ENCODE data around the gene PDE7B. TPM values are rescaled to one million over a fixed set of nuclear protein-coding genes. Genes with fewer than 3 reads are reported as not detected.
"Not testable (repeated sequence)": the region's sequence is repeated elsewhere in the genome, so short reads cannot be mapped to it uniquely, and the experiment has no call there.

The PDE7B gene
- total RNA-seq, 1 donor from 2014 or later: 11.1 TPM

GRCh38 chr6:136212608-136213007 is 361.1 kb downstream of the PDE7B start:
- no peaks in the 10 kb centered on the region for H3K4me1 Mint-ChIP-seq (ENCODE audit: low read depth)

DNA sequence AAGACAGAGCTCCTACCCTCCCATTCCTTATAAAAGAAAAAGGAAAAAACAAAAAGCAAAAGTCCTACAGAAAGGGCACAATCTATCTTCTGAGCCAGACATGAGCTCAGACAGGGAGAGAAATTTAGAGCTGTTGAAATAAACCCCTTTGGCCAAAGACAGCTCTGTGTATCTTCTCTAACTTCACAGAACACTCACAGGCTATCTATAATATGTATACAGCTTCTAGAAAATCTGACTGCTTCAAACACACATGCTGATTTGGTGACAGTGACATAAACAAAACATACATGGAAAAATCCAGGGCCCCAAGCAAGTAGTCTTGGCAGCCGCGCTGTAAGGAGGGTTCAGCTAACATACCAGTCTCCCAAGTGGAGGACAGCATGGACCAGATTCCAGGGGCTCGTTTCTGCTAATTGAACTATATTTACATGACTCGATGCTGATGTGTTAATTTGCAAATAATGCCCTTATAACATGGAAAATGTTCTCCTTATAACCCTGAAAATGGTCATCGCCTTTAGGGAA is 361.6 kb downstream of the PDE7B start:
- Mint-ChIP-seq H3K36me3 (ENCODE audit: low read depth) (no peaks in the 10 kb centered on the region), H3K4me1 (ENCODE audit: low read depth) (no peaks in the 10 kb centered on the region), H3K4me3 (no peak overlapping the region), H3K9me3 (no peaks in the 10 kb centered on the region), H3K27me3 (ENCODE audit: insufficient read depth) (peaks cover 8% of the 10 kb centered on the region), H3K27ac (no peak overlapping the region)
- DNase-seq (ENCODE audit: low spot score): no peak
- intact Hi-C loops (cut with micrococcal nuclease): no loop called here

More at GRCh38 chr6:136212608-136213007, 361.1 kb downstream of the PDE7B start:
- Mint-ChIP-seq H3K4me3 (no peak overlapping the region), H3K27me3 (ENCODE audit: insufficient read depth) (peaks cover 6% of the 10 kb centered on the region), H3K9me3 (no peaks in the 10 kb centered on the region), H3K36me3 (ENCODE audit: low read depth) (no peaks in the 10 kb centered on the region), H3K27ac (no peak overlapping the region)
- intact Hi-C loops (cut with micrococcal nuclease): no loop called here
- no peak for DNase-seq (ENCODE audit: low spot score)

DNA sequence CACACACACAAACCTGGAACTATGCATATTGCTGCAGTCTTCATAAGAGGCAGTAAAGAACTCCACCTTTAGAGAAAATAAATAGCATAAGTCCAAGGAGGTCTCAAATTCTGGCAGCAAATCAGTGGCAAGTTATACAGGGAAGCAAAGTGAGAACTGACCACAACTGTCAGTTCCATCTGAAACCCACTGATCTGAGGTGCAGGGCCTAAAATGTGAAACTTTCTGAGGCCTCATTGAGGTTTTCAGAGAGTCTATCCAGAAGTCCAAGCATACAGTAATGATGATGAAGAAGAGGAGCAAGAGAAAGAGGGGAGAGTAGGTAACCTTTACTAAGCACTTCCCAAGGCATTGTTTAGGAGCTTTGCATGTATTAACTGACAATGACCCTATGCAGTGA is 362.4 kb downstream of the PDE7B start:
- Mint-ChIP-seq H3K27ac (no peak overlapping the region), H3K27me3 (ENCODE audit: insufficient read depth) (peaks cover 6% of the 10 kb centered on the region), H3K4me3 (no peak overlapping the region), H3K9me3 (no peaks in the 10 kb centered on the region), H3K4me1 (ENCODE audit: low read depth) (no peaks in the 10 kb centered on the region), H3K36me3 (ENCODE audit: low read depth) (no peaks in the 10 kb centered on the region)
- intact Hi-C loops (cut with micrococcal nuclease): no loop called here
- DNase-seq (ENCODE audit: low spot score): no peak

- Mint-ChIP-seq H3K36me3 (ENCODE audit: low read depth) (no peaks in the 10 kb centered on the region), H3K4me3 (no peak overlapping the region), H3K9me3 (peaks cover 13% of the 10 kb centered on the region), H3K27me3 (ENCODE audit: insufficient read depth) (peaks cover 6% of the 10 kb centered on the region), H3K27ac (no peak overlapping the region), H3K4me1 (ENCODE audit: low read depth) (no peaks in the 10 kb centered on the region)
- intact Hi-C loops (cut with micrococcal nuclease): no loop called here
- DNase-seq (ENCODE audit: low spot score): no peak
Observed at GRCh38 chr6:136216503-136217401, 365.3 kb downstream of the PDE7B start.

- H3K27ac Mint-ChIP-seq; H3K36me3 Mint-ChIP-seq (ENCODE audit: low read depth); H3K27me3 Mint-ChIP-seq (ENCODE audit: insufficient read depth); H3K4me3 Mint-ChIP-seq; DNase-seq (ENCODE audit: low spot score): not testable (repeated sequence)
- intact Hi-C loops (cut with micrococcal nuclease): loop anchor here (5.0 to 10.0 kb wide), 2 partner anchors 370 to 648 kb away; partner anchors contain the start of gene PDE7B
- Mint-ChIP-seq H3K4me1 (ENCODE audit: low read depth) (peaks cover 19% of the 10 kb centered on the region), H3K9me3 (peaks cover 21% of the 10 kb centered on the region)
Observed at GRCh38 chr6:136224974-136225373, 373.5 kb downstream of the PDE7B start.

DNA sequence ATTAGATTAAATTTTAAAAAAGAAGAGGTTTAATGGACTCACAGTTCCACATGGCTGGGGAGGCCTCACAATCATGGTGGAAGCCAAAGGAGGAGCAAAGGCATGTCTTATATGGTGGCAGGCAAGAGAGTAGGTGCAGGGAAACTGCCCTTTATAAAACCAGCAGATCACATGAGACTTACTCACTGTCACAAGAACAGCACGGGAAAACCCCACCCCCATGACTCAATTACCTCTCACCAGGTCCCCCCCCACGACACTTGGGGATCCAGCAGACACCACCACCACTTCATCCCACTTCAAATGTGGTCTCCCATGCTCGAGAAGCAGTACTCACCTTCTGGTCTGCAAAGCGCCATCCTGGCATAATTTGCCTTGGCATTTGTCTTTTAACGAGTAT is 374.0 kb downstream of the PDE7B start:
- no peaks in the 10 kb centered on the region for H3K27me3 Mint-ChIP-seq (ENCODE audit: insufficient read depth)
- H3K36me3 Mint-ChIP-seq (ENCODE audit: low read depth): peaks cover 11% of the 10 kb centered on the region
- H3K4me3 Mint-ChIP-seq: no peak overlapping the region
- no peak for DNase-seq (ENCODE audit: low spot score)
- H3K27ac Mint-ChIP-seq: no peak overlapping the region
- intact Hi-C loops (cut with micrococcal nuclease): loop anchor here (5.0 to 10.0 kb wide), 2 partner anchors 371 to 648 kb away; partner anchors contain the start of gene PDE7B
- peaks cover 22% of the 10 kb centered on the region for H3K4me1 Mint-ChIP-seq (ENCODE audit: low read depth)
- peaks cover 16% of the 10 kb centered on the region for H3K9me3 Mint-ChIP-seq

DNA sequence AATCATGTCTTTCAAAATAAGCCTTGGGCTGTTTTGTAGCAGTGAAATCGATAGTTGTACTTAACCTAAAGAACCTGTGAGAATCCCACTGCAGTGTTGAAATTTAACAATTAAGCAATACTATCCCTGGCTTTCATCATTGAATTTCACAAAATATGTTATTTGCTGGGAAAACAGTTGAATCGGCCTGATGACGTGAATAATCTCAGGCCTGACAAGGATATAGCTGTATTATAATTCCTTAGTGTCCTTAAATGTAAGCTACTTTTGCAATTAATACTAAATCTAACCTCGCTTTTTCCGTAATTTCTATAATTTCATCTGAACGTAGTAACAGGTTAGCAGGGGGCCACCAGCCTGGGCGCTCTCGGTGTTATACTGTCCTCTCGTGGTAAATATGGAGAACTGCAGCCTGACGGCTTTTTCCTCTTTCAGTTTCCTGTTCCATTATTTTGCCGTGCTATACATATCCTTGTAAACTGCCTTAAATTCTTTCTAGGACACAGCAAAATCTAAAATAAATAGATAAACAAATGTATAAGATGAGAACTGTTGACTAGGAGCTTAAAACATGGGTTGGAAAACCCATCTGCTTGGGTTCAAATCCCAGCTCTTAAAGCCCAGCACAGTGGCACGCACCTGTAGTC is 374.6 kb downstream of the PDE7B start:
- H3K9me3 Mint-ChIP-seq: peaks cover 11% of the 10 kb centered on the region
- peak overlapping the region; percentile 0 for H3K4me3 Mint-ChIP-seq
- peaks cover 27% of the 10 kb centered on the region for H3K4me1 Mint-ChIP-seq (ENCODE audit: low read depth)
- DNase-seq (ENCODE audit: low spot score): peak; percentile 35
- intact Hi-C loops (cut with micrococcal nuclease): loop anchor here (1.0 to 10.0 kb wide), 10 partner anchors 194 to 775 kb away; partner anchors contain the start of gene PDE7B
- peaks cover 16% of the 10 kb centered on the region for H3K36me3 Mint-ChIP-seq (ENCODE audit: low read depth)
- H3K27me3 Mint-ChIP-seq (ENCODE audit: insufficient read depth): no peaks in the 10 kb centered on the region
- H3K27ac Mint-ChIP-seq: peak overlapping the region; percentile 25

DNA sequence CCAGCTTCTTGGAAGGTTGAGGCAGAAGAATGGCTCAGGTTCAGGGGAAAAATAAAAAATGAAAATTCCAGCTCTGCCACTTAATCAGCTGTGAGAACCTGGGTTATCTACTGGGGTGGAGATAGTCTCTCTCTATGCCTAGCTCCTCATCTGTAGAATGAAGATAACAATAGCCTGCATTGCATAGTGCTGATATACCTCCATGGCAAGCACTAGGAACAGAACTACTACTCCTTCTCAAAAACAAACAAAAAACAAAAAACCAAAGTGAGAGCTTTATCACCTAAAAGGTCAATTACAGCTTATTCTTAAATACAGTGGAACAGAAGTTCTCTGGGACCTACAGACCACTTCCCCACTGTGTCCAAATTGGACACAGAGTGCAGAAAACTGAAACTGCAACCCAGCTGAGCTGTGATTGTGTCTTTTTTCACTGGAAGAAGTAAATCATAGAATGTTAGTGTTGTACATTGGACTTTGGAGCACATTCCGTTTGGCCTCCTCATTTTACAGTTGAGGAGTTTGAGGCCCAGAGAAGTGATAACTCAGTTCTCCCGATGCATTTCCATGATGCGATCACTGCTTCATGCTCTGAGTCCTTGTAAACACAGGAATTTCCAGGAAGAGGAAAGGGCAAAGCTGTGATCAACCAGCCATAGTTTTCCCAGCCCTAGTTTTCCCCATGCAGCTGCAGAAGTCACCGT is 375.3 kb downstream of the PDE7B start:
- Mint-ChIP-seq H3K27me3 (ENCODE audit: insufficient read depth) (no peaks in the 10 kb centered on the region), H3K27ac (peak overlapping the region; percentile 7), H3K36me3 (ENCODE audit: low read depth) (peaks cover 16% of the 10 kb centered on the region), H3K9me3 (peaks cover 9% of the 10 kb centered on the region), H3K4me3 (peak overlapping the region; percentile 0), H3K4me1 (ENCODE audit: low read depth) (peaks cover 27% of the 10 kb centered on the region)
- DNase-seq (ENCODE audit: low spot score): no peak
- intact Hi-C loops (cut with micrococcal nuclease): loop anchor here (1.0 to 10.0 kb wide), 10 partner anchors 195 to 776 kb away; partner anchors contain the start of gene PDE7B

DNA sequence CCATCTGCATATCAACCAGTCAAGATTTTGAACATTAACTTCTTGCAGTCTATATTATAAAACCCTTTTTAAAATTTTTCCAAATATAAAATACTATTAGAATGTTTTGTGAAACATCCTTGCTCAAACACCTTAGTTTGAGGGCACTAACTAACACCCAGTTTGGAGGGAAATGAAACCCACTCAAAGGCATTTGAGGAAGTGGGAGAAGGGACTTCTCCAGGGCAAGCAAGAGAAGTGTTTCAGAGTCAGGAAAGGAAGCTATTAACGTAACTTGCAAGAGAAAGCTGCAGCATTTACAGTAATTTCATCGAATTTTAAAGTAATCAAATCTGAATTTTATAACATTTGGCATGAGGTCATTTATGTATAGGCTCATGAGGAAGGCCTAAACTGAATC is 377.3 kb downstream of the PDE7B start:
- no peak for DNase-seq (ENCODE audit: low spot score)
- Mint-ChIP-seq H3K36me3 (ENCODE audit: low read depth) (peaks cover 16% of the 10 kb centered on the region), H3K9me3 (peaks cover 9% of the 10 kb centered on the region), H3K27ac (no peak overlapping the region), H3K4me1 (ENCODE audit: low read depth) (peaks cover 27% of the 10 kb centered on the region), H3K4me3 (no peak overlapping the region), H3K27me3 (ENCODE audit: insufficient read depth) (no peaks in the 10 kb centered on the region)
- intact Hi-C loops (cut with micrococcal nuclease): loop anchor here (5.0 to 10.0 kb wide), 2 partner anchors 374 to 652 kb away; partner anchors contain the start of gene PDE7B

GRCh38 chr6:136230219-136230853 is 378.8 kb downstream of the PDE7B start:
- Mint-ChIP-seq H3K36me3 (ENCODE audit: low read depth) (peaks cover 20% of the 10 kb centered on the region), H3K4me1 (ENCODE audit: low read depth) (peaks cover 27% of the 10 kb centered on the region), H3K9me3 (peaks cover 5% of the 10 kb centered on the region), H3K27me3 (ENCODE audit: insufficient read depth) (no peaks in the 10 kb centered on the region), H3K4me3 (no peak overlapping the region), H3K27ac (peak overlapping the region; percentile 54)
- intact Hi-C loops (cut with micrococcal nuclease): no loop called here
- no peak for DNase-seq (ENCODE audit: low spot score)

GRCh38 chr6:136232701-136233100 is 381.2 kb downstream of the PDE7B start:
- Mint-ChIP-seq H3K4me3 (no peak overlapping the region), H3K4me1 (ENCODE audit: low read depth) (peaks cover 29% of the 10 kb centered on the region), H3K36me3 (ENCODE audit: low read depth) (peaks cover 34% of the 10 kb centered on the region), H3K9me3 (no peaks in the 10 kb centered on the region), H3K27ac (no peak overlapping the region), H3K27me3 (ENCODE audit: insufficient read depth) (no peaks in the 10 kb centered on the region)
- no peak for DNase-seq (ENCODE audit: low spot score)
- intact Hi-C loops (cut with micrococcal nuclease): no loop called here

- no peak for DNase-seq (ENCODE audit: low spot score)
Observed at GRCh38 chr6:136235233-136235564, 383.7 kb downstream of the PDE7B start.

More at GRCh38 chr6:136235233-136235564, 383.7 kb downstream of the PDE7B start:
- Mint-ChIP-seq H3K36me3 (ENCODE audit: low read depth) (peaks cover 38% of the 10 kb centered on the region), H3K4me3 (no peak overlapping the region), H3K4me1 (ENCODE audit: low read depth) (peaks cover 29% of the 10 kb centered on the region), H3K27ac (no peak overlapping the region), H3K9me3 (no peaks in the 10 kb centered on the region), H3K27me3 (ENCODE audit: insufficient read depth) (no peaks in the 10 kb centered on the region)
- intact Hi-C loops (cut with micrococcal nuclease): no loop called here
